ENCODE results near the gene ORAI2. TPM values are rescaled to one million over a fixed set of nuclear protein-coding genes. Genes with fewer than 3 reads are reported as not detected.

The ORAI2 gene
- total and polyA plus RNA-seq, 10 of the 15 experiments (the other 5 are each of a cell fraction or from before 2014, with no cell fraction given): 5.8 to 111 (median 46.9) TPM

DNA sequence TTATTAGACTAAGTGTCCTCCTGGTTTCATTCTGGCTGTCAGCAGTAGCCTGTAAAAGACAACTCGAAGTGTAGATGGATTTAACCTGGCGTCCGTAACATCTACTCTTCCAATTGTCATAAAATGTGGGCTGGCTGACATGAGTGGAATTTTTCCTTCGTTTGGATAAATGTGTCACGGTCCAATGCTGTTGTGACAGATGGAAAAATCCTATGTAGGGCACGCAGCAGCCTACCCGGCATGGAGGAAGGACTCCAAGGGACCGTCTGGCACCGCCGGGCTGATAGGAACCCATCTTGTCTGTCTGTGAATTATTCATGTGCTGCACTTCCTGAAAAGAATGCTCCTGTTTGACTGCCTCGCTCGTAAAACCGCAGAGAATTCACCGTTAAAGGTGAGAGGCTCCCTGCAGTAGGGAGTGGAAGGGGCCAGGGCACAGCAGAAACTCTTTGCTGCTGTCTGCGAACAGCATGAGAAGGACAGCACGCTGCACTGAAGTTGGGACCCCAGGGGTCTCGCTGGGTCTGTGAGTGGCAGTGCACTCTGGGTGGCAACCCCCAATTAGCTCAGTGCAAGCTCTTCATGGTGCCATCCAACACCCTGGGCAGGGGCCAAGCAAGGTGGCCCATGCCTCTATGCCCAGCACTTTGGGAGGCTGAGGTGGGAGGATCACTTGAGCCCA lies 1.6 kb upstream of the ORAI2 start (continued):
- TF ChIP-seq, protein P1, sequence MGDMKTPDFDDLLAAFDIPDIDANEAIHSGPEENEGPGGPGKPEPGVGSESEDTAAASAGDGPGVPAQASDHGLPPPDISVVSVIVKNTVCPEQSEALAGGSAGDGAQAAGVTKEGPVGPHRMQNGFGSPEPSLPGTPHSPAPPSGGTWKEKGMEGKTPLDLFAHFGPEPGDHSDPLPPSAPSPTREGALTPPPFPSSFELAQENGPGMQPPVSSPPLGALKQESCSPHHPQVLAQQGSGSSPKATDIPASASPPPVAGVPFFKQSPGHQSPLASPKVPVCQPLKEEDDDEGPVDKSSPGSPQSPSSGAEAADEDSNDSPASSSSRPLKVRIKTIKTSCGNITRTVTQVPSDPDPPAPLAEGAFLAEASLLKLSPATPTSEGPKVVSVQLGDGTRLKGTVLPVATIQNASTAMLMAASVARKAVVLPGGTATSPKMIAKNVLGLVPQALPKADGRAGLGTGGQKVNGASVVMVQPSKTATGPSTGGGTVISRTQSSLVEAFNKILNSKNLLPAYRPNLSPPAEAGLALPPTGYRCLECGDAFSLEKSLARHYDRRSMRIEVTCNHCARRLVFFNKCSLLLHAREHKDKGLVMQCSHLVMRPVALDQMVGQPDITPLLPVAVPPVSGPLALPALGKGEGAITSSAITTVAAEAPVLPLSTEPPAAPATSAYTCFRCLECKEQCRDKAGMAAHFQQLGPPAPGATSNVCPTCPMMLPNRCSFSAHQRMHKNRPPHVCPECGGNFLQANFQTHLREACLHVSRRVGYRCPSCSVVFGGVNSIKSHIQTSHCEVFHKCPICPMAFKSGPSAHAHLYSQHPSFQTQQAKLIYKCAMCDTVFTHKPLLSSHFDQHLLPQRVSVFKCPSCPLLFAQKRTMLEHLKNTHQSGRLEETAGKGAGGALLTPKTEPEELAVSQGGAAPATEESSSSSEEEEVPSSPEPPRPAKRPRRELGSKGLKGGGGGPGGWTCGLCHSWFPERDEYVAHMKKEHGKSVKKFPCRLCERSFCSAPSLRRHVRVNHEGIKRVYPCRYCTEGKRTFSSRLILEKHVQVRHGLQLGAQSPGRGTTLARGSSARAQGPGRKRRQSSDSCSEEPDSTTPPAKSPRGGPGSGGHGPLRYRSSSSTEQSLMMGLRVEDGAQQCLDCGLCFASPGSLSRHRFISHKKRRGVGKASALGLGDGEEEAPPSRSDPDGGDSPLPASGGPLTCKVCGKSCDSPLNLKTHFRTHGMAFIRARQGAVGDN (IDR thresholded peaks at IDR 0.05): peak; percentile 78
- TF ChIP-seq SREBF1 (IDR thresholded peaks at IDR 0.05; ENCODE audit: low read length) (no peak), BACH1 (IDR thresholded peaks at IDR 0.05; ENCODE audit: borderline replicate concordance) (peak; percentile 17; the same call in 1 of the 2 replicates), ZNF207 (IDR thresholded peaks at IDR 0.05; ENCODE audit: borderline replicate concordance) (no peak), POU2F2 (IDR thresholded peaks at IDR 0.05; ENCODE audit: borderline replicate concordance, low read depth, low read length) (peak; percentile 86; the same call in 1 of the 3 replicates), SPI1 (IDR thresholded peaks at IDR 0.05; ENCODE audit: borderline replicate concordance, insufficient read depth, low read depth, low read length) (peak; percentile 83), BHLHE40 (IDR thresholded peaks at IDR 0.05; ENCODE audit: borderline replicate concordance in 1 of 2, low read depth in 2 of 2, low read length in 1 of 2) (peak; percentile 42 to 44; a peak in 2 of 4 replicates), POLR2AphosphoS2 (IDR thresholded peaks at IDR 0.05; ENCODE audit: low read depth, low read length) (no peak), EGR1 (IDR thresholded peaks at IDR 0.05; ENCODE audit: borderline replicate concordance in 1 of 2, low read depth in 2 of 2, low read length in 2 of 2) (no peak), ZNF217 (IDR thresholded peaks at IDR 0.05) (peak; percentile 80), MYB (IDR thresholded peaks at IDR 0.05; ENCODE audit: borderline replicate concordance, low read depth, low read length) (no peak), NFIC (IDR thresholded peaks at IDR 0.05; ENCODE audit: low read depth, low read length) (no peak), NR2F1 (conservative IDR thresholded peaks at IDR 0.05) (peak; percentile 9; the same call in 1 of the 2 replicates), SP1 (IDR thresholded peaks at IDR 0.05; ENCODE audit: low read depth, low read length) (no peak)
- TF ChIP-seq, protein P2, sequence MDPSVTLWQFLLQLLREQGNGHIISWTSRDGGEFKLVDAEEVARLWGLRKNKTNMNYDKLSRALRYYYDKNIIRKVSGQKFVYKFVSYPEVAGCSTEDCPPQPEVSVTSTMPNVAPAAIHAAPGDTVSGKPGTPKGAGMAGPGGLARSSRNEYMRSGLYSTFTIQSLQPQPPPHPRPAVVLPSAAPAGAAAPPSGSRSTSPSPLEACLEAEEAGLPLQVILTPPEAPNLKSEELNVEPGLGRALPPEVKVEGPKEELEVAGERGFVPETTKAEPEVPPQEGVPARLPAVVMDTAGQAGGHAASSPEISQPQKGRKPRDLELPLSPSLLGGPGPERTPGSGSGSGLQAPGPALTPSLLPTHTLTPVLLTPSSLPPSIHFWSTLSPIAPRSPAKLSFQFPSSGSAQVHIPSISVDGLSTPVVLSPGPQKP (IDR thresholded peaks at IDR 0.05; ENCODE audit: low read depth, low read length): no peak
- TF ChIP-seq, protein P3, sequence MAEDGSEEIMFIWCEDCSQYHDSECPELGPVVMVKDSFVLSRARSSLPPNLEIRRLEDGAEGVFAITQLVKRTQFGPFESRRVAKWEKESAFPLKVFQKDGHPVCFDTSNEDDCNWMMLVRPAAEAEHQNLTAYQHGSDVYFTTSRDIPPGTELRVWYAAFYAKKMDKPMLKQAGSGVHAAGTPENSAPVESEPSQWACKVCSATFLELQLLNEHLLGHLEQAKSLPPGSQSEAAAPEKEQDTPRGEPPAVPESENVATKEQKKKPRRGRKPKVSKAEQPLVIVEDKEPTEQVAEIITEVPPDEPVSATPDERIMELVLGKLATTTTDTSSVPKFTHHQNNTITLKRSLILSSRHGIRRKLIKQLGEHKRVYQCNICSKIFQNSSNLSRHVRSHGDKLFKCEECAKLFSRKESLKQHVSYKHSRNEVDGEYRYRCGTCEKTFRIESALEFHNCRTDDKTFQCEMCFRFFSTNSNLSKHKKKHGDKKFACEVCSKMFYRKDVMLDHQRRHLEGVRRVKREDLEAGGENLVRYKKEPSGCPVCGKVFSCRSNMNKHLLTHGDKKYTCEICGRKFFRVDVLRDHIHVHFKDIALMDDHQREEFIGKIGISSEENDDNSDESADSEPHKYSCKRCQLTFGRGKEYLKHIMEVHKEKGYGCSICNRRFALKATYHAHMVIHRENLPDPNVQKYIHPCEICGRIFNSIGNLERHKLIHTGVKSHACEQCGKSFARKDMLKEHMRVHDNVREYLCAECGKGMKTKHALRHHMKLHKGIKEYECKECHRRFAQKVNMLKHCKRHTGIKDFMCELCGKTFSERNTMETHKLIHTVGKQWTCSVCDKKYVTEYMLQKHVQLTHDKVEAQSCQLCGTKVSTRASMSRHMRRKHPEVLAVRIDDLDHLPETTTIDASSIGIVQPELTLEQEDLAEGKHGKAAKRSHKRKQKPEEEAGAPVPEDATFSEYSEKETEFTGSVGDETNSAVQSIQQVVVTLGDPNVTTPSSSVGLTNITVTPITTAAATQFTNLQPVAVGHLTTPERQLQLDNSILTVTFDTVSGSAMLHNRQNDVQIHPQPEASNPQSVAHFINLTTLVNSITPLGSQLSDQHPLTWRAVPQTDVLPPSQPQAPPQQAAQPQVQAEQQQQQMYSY (CRISPR knock-in tag; IDR thresholded peaks at IDR 0.05): no peak
- TF ChIP-seq, protein P4, sequence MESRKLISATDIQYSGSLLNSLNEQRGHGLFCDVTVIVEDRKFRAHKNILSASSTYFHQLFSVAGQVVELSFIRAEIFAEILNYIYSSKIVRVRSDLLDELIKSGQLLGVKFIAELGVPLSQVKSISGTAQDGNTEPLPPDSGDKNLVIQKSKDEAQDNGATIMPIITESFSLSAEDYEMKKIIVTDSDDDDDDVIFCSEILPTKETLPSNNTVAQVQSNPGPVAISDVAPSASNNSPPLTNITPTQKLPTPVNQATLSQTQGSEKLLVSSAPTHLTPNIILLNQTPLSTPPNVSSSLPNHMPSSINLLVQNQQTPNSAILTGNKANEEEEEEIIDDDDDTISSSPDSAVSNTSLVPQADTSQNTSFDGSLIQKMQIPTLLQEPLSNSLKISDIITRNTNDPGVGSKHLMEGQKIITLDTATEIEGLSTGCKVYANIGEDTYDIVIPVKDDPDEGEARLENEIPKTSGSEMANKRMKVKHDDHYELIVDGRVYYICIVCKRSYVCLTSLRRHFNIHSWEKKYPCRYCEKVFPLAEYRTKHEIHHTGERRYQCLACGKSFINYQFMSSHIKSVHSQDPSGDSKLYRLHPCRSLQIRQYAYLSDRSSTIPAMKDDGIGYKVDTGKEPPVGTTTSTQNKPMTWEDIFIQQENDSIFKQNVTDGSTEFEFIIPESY (IDR thresholded peaks at IDR 0.05): no peak

Data from GM12878 (cell line).